Urinary bladder (tissue), 4 donors: ENCODE measurements around the gene THAP10. TPM values are rescaled to one million over a fixed set of nuclear protein-coding genes. Genes with fewer than 3 reads are reported as not detected.
"Not testable (repeated sequence)": the region's sequence is repeated elsewhere in the genome, so short reads cannot be mapped to it uniquely, and the experiment has no call there.

Source experiments
- DNase-seq: peaks from one replicate; pipeline ENCODE4 v3.0.0-alpha.2; 2015; ENCODE audit errors: extremely low spot score
- H3K27ac ChIP-seq: one replicate; pipeline ENCODE4 v1.5.1; 2013; ENCODE audit warnings: low read depth, mild to moderate bottlenecking, moderate library complexity
- H3K36me3 ChIP-seq: one replicate; pipeline ENCODE4 v1.6.1; 2013; ENCODE audit warnings: mild to moderate bottlenecking, moderate library complexity; ENCODE audit not compliant: insufficient read depth
- H3K4me1 ChIP-seq: one replicate; pipeline ENCODE4 v1.6.1; 2013; ENCODE audit warnings: mild to moderate bottlenecking, moderate library complexity; ENCODE audit not compliant: insufficient read depth
- H3K4me3 ChIP-seq: one replicate; pipeline ENCODE4 v1.5.1; 2013; ENCODE audit warnings: low read depth, low read length
- WGBS: extraction: QIAGEN DNeasy Blood & Tissue Kit; methylation state at CpG from one replicate; pipeline ENCODE4 v1.1.7; 2013; 5-methylcytosine and 5-hydroxymethylcytosine counted together
- polyA plus RNA-seq: library from polyadenylated mRNA; stranded (reverse); fragments of 200-250 nt; gene quantifications from one replicate; pipeline ENCODE4 v1.2.3, GENCODE V29; 2013
- total RNA-seq: library from RNA; depleted of rRNA; stranded (reverse); fragments of >200 nt; gene quantifications from one replicate; pipeline ENCODE4 v1.2.3, GENCODE V29; 2014
- donor health status: healthy with polysubstance abuse.
- donor health status: healthy.

The THAP10 gene
- 5.0 TPM for total RNA-seq
- polyA plus RNA-seq = 3.8 TPM

DNA sequence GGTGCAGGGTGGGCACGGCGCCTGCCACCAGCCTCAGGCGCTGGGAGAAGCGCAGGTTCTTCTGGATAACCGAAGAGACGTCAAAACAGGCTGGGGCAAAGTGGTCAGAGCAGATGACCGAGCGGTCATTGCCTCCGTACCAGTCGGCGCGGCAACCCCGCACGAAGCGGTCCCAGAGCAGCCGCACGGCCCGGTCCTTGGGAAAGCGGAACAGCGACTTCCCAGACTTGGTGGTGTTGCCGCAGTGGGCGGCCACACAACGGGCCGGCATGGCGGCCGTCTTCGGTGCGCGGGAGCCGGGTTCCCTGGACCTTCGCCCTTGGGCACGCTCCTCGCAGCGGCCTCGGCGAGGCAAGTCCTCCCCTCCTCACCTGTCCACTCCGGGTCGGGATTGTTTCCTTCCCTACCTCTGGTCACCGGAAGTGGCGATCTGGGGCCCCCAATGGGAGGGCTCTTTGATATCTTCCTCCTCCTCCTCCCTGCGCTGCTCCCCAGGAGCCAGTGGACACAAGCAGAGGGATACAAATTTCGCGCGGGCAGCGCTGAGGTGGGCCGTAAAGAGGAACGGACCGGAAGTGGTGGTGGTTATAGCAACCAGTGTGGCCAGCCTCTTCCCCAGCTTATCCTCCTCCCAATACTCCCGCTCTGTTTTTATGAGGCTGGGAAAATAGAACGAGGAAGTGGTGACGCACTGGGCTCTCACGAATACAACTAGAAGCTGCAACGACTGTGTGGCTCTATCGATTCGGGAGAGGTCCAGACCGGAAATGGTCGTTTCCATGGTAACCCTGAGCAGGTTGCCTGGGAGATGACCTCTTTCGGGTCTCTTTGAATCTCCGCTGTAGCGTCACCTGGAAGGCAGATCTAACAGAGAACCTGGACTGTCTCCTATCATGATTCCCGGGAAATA lies at the start of gene THAP10, which contains the start of gene LRRC49:
Gene THAP10, minus strand, starts transcription at position 432 of the 910 bp plus-strand sequence. Its CDS starts 161 bp downstream, at position 271.
Gene LRRC49, plus strand, starts transcription at position 825 of the 910 bp plus-strand sequence. Its CDS starts 69 bp downstream, at position 894.
- Histone ChIP-seq H3K27ac (peak within 1 kb of the TSS; percentile 60), H3K4me3 (peak within 1 kb of the TSS; percentile 66), H3K36me3 (no peaks in the 10 kb centered on the region), H3K4me1 (peaks cover 2% of the 10 kb centered on the region)
- under 1% methylated on average over 61 of the region's 61 CpGs for WGBS
- peak; percentile 90 for DNase-seq

DNA sequence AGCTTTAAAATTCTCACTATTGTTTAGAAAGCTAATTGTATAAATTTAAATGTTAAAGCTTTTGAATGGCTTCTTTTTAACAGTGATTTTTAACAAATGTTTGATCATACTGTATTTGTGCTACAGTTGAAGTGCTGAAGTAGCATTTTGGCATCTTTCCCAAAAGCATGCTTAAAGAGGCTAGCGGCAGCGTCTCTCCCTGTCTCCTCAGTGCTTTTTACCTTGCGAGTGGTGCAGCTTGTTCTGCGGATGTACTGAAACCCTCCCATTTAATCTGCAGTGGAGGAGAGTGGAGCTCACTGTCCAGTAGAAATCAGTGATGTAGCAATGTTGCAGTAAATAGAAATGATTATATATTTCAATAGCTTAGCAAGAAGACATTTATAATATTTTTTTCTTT lies 44.1 kb upstream of the THAP10 start:
- Histone ChIP-seq H3K36me3 (no peaks in the 10 kb centered on the region), H3K4me1 (no peaks in the 10 kb centered on the region), H3K27ac (no peak overlapping the region), H3K4me3 (no peak overlapping the region)
- WGBS = 46% methylated on average over 4 of the region's 4 CpGs
- no peak for DNase-seq

DNA sequence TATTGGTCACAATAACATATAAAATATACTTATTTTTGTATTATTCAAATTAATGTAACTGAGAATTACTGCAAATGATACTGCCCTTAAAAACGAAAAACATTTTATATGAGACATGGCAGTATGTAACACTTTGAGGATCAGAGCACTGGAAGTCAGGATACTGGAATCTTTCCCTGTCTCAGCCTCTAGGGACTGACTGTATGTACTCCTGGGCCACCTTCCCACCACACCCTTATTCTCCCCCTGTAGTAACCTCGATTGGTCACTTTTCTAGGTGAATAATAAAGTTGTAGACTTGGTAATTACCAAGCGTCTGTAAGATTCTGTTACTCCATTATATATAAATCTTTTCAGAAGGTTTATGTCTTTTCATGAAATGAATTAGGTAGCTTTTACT lies 43.4 kb upstream of the THAP10 start:
- H3K36me3 ChIP-seq = no peaks in the 10 kb centered on the region
- WGBS = 90% methylated on average over 3 of the region's 3 CpGs
- no peak for DNase-seq
- no peak overlapping the region for H3K27ac ChIP-seq
- no peaks in the 10 kb centered on the region for H3K4me1 ChIP-seq
- H3K4me3 ChIP-seq = no peak overlapping the region

DNA sequence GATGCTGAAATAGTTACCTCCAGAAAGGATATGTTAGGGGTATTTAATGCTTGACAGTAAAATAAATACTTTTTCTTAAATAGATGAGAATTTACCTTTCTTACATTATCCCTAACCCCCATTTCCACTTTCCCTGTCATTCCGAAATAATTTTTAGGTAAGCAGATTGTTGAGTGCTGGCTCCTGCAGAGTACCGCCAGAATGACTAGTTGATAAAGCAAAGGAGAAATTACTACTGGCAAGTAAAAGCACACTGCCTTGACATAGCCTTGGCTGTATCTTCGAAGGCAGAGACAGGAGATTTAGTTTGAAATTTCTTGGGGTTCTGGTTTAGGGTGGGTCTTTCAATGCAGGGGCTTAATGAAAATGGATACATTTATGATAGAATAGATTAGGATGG lies 41.2 kb upstream of the THAP10 start:
- H3K4me3 ChIP-seq = no peak overlapping the region
- H3K36me3 ChIP-seq = no peaks in the 10 kb centered on the region
- H3K4me1 ChIP-seq = no peaks in the 10 kb centered on the region
- no peak for DNase-seq
- H3K27ac ChIP-seq = no peak overlapping the region
- 83% methylated on average over 3 of the region's 3 CpGs for WGBS

DNA sequence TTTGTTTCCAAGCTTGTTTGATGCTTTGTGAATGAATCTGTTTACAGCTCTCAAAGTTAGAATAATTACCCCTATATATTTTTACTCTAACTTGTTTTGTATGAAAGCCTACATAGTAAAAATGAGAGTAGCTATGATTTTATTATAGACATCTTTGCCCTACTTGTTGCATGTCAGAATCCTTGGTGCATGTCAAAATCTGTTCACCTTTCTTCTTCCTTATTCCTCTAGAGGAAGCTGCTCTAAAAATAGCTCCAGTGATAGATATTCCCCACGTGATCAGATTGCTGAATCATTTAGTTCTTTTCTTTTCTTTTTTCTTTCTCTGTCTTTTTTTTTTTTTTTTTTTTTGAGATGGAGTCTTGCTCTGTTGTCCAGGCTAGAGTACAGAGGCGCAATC lies 40.2 kb upstream of the THAP10 start:
- no peak overlapping the region for H3K27ac ChIP-seq
- H3K4me3 ChIP-seq = no peak overlapping the region
- 87% methylated on average over 2 of the region's 2 CpGs for WGBS
- DNase-seq = no peak
- no peaks in the 10 kb centered on the region for H3K4me1 ChIP-seq
- H3K36me3 ChIP-seq = no peaks in the 10 kb centered on the region

DNA sequence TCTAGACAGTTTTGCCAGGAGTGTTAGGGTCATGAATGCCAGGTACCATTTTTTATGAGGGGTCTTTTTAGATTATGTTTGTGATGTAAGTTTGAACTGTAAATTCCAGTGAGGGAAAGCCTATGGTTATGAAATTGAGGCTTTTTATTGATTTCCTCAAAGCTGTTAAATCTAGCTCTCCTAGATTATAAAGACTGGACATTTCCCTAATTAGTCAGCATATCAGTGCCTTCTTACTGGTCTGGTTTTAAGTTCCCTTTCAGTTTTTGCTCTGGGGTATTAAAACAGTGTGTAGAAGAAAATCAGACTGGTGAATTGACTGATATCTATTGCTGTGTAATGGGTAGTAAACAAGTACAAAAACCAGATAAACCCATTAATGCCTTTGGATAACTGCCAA lies 39.6 kb upstream of the THAP10 start:
- no peaks in the 10 kb centered on the region for H3K36me3 ChIP-seq
- no peaks in the 10 kb centered on the region for H3K4me1 ChIP-seq
- no peak for DNase-seq
- no peak overlapping the region for H3K4me3 ChIP-seq
- no peak overlapping the region for H3K27ac ChIP-seq

DNA sequence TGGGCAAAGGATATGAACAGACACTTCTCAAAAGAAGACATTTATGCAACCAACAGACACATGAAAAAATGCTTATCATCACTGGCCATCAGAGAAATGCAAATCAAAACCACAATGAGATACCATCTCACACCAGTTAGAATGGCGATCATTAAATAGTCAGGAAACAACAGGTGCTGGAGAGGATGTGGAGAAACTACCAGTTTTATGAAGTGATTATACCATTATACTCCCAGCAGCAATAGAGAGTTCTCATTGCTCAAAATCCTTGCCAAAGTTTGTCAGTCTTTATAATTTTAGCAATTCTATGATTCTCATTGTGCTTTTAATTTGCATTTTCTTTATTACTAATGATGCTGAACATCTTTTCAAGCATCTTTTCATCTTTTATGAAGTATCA lies 34.7 kb upstream of the THAP10 start:
- not testable (repeated sequence) for H3K4me3 ChIP-seq, H3K4me1 ChIP-seq, DNase-seq, H3K36me3 ChIP-seq, H3K27ac ChIP-seq
- 79% methylated on average over 1 of the region's 1 CpG for WGBS

DNA sequence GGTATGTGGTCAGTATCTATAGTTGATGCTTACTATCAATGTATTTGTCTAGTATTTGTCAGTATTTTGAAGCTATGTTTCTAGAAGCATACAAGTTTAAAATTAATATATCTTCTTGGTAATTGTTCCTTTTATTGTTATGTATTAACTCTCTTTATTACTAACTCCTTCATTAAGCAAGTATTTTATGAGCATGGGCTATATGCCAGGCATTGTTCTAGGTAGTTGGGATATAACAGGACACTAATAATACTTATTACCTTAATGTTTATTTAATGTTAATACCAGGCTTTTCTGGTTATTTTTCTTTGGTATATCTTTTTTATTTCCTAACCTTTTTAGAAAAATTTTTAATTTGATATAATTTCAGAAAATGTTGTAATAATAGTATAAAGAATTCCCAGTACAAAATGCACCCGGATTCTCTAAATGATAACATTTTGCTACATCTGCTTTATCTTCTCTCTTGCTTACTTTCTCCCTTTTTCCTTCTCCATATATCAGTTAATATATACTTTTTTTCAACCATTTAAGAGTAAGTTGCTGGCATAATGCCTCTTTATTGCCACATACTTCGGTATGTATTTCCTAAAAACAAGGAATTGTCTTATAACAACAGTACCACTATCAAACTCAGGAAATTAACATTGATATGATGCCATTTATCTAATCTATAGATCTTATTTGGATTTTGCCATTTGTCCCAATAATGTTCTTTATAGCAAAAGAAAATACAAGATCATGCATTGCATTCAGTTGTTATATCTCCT lies 31.3 kb upstream of the THAP10 start:
- 84% methylated on average over 2 of the region's 2 CpGs for WGBS
- H3K36me3 ChIP-seq = no peaks in the 10 kb centered on the region
- no peak for DNase-seq
- no peak overlapping the region for H3K4me3 ChIP-seq
- no peaks in the 10 kb centered on the region for H3K4me1 ChIP-seq
- H3K27ac ChIP-seq = no peak overlapping the region

DNA sequence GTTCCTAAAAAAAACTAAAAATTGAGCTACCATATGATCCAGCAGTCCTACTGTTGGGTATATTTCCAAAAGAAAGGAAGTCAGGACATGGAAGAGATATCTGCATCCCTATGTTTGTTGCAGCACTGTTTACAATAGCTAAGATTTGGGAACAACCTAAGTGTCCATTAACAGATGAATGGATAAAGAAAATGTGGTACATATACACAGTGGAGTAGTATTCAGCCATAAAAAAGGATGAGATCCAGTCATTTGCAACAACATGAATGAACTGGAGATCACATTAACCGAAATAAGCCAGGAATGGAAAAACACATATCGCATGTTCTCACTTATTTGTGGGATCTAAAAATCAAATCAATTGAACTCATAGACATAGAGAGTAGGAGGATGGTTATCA lies 29.9 kb upstream of the THAP10 start:
- WGBS = 100% methylated on average over 2 of the region's 2 CpGs
- DNase-seq = no peak
- Histone ChIP-seq H3K36me3 (no peaks in the 10 kb centered on the region), H3K27ac (no peak overlapping the region), H3K4me3 (no peak overlapping the region), H3K4me1 (no peaks in the 10 kb centered on the region)

DNA sequence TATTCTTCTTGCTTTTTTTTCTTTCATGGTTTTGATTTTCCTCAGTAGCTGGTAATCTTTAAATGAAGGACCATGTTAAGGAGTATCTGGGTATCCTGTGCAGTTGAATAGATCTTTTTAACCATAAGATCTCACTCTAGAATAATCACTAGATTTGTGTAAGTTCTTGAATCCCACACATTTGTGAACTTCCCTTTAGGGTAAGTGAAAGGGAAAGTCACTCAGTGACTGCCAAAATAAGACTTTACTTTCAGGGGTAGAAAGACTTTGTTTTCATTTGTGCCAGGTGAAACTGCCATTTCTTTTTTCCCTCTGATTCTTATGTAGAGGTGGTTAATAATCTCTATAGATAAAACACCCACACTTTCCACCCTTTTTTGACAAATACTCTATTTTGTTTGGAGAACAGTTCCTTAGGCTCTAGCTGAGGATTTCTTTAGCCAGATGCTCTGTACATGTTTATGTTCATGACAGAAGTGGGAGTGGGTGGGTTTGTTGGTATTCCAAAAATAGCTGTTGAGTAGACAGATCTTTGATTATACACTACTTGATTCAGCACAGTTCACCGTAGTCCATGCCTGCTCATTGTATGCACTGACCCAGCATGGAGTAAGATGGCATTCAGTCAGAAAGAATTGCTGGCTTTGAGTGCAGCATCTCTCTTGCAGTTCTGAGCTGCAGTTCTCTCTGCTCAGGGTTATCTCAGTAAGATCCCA lies 28.9 kb upstream of the THAP10 start:
- 26% methylated on average over 1 of the region's 1 CpG for WGBS
- H3K4me1 ChIP-seq = no peaks in the 10 kb centered on the region
- no peak overlapping the region for H3K27ac ChIP-seq
- no peak for DNase-seq
- no peak overlapping the region for H3K4me3 ChIP-seq
- no peaks in the 10 kb centered on the region for H3K36me3 ChIP-seq

DNA sequence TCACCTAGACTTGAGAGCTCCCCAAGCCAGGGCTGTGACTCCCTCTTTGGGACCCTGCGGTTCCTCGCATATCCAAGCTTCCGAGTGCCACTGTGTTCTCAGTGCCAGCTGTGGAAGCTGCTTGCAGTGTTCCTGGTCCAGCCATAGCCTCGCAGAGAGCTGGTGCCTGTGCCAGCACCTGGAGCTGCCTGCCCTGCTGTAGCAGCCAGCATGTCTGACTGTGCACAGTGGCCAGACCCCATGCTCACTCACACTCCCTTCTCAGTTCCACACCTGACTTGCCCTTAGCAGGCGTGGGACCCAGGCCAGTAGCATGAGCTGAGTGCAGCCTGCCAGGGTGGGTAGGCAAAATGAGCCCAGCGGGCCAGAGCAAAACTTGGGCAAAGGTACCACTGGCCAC lies 25.7 kb upstream of the THAP10 start:
- Histone ChIP-seq H3K36me3 (no peaks in the 10 kb centered on the region), H3K4me3 (no peak overlapping the region), H3K4me1 (no peaks in the 10 kb centered on the region), H3K27ac (no peak overlapping the region)
- 98% methylated on average over 6 of the region's 6 CpGs for WGBS
- DNase-seq = no peak

DNA sequence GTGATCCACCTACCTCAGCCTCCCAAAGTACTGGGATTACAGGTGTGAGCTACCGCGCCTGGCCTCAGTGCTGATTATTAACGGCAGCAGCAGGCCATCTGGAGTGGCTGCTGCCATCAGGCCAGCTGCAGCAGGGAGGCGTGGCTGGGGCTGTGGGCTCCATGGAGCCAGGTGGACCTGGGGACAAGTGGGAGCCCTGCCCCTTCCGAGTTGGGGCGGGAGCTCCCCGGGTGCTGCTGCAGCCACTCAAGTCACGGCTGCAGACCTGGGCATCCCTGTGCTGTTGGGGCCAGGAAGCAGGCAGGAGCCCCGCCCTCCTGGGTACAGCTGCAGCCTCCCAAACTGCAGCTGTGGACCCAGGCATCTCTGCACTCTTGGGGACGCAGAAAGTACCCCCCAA lies 24.3 kb upstream of the THAP10 start:
- DNase-seq = no peak
- Histone ChIP-seq H3K4me1 (no peaks in the 10 kb centered on the region), H3K36me3 (no peaks in the 10 kb centered on the region), H3K27ac (no peak overlapping the region), H3K4me3 (no peak overlapping the region)
- 95% methylated on average over 10 of the region's 10 CpGs for WGBS

DNA sequence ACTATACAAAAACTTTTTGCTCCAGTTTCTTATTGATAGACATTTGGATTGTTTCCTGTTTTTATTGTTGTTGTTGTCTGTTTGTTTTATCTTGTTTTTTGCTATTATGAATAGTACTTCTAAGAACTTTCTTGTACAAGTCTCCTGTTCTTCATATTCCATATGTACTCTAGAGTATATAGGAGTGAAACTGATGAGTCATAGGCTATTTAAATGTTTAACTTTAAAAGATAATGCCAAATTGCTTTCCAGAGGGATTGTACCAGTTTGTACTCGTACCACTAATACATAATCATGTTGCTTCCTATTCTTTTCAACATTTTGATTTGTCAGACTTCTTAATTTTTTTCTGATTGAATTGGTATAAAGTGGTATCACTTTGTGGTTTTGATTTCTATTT lies 20.0 kb upstream of the THAP10 start:
- H3K36me3 ChIP-seq = peaks cover 2% of the 10 kb centered on the region
- no peak for DNase-seq
- no peak overlapping the region for H3K4me3 ChIP-seq
- no peaks in the 10 kb centered on the region for H3K4me1 ChIP-seq
- no peak overlapping the region for H3K27ac ChIP-seq
- WGBS = 87% methylated on average over 1 of the region's 1 CpG
